Osteocyte (in vitro differentiated cells): ENCODE results near the gene GPR158. TPM values are rescaled to one million over a fixed set of nuclear protein-coding genes. Genes with fewer than 3 reads are reported as not detected.
"Not testable (repeated sequence)": the region's sequence is repeated elsewhere in the genome, so short reads cannot be mapped to it uniquely, and the experiment has no call there.

Experiments used
- DNase-seq: peaks from one replicate; pipeline ENCODE4 v3.0.0; 2021; ENCODE audit warnings: mixed read lengths; ENCODE audit not compliant: unreplicated experiment; ENCODE audit errors: extremely low spot score
- H3K27ac Mint-ChIP-seq: one replicate; pipeline ENCODE4 v1.8.0; 2021; ENCODE audit warnings: mild to moderate bottlenecking, mixed read lengths; ENCODE audit not compliant: unreplicated experiment
- H3K27me3 Mint-ChIP-seq: one replicate; pipeline ENCODE4 v1.8.0; 2021; ENCODE audit warnings: mixed read lengths; ENCODE audit not compliant: unreplicated experiment
- H3K36me3 Mint-ChIP-seq: one replicate; pipeline ENCODE4 v1.8.0; 2021; ENCODE audit warnings: mixed read lengths; ENCODE audit not compliant: unreplicated experiment
- H3K4me1 Mint-ChIP-seq: one replicate; pipeline ENCODE4 v1.8.0; 2021; ENCODE audit warnings: mixed read lengths; ENCODE audit not compliant: unreplicated experiment
- H3K4me3 Mint-ChIP-seq: one replicate; pipeline ENCODE4 v1.8.0; 2021; ENCODE audit warnings: mild to moderate bottlenecking, moderate library complexity, mixed read lengths; ENCODE audit not compliant: unreplicated experiment
- H3K9me3 Mint-ChIP-seq: one replicate; pipeline ENCODE4 v1.8.0; 2021; ENCODE audit warnings: mixed read lengths; ENCODE audit not compliant: unreplicated experiment
- CTCF ChIP-seq: fragments of 200-600 bp; sonication (generic); IDR thresholded peaks from 2 replicates; pipeline ENCODE4 v1.5.0; 2021; ENCODE audit warnings: antibody characterized with exemption, mild to moderate bottlenecking, moderate library complexity
- total RNA-seq: library from RNA; stranded (reverse); gene quantifications from 2 replicates; pipeline ENCODE4 v1.2.1, GENCODE V29; 2021

GPR158 gene
- total RNA-seq, 1 donor from 2014 or later = 0.19 TPM

GRCh38 chr10:25300073-25300472, 125.3 kb downstream of the GPR158 start:
- TF ChIP-seq CTCF = no peak

GRCh38 chr10:25304606-25305005, 129.8 kb downstream of the GPR158 start:
- Mint-ChIP-seq H3K9me3 (peaks cover 11% of the 10 kb centered on the region), H3K4me3 (no peak overlapping the region), H3K27me3 (no peaks in the 10 kb centered on the region), H3K36me3 (no peaks in the 10 kb centered on the region), H3K4me1 (no peaks in the 10 kb centered on the region), H3K27ac (no peak overlapping the region)
- DNase-seq = no peak
- TF ChIP-seq CTCF = no peak

More at GRCh38 chr10:25300073-25300472, 125.3 kb downstream of the GPR158 start:
- Mint-ChIP-seq H3K9me3 (no peaks in the 10 kb centered on the region), H3K27ac (no peak overlapping the region), H3K4me3 (no peak overlapping the region), H3K36me3 (no peaks in the 10 kb centered on the region), H3K27me3 (no peaks in the 10 kb centered on the region), H3K4me1 (no peaks in the 10 kb centered on the region)
- no peak for DNase-seq

GRCh38 chr10:25306386-25306785, 131.6 kb downstream of the GPR158 start:
- Mint-ChIP-seq H3K4me3 (no peak overlapping the region), H3K36me3 (no peaks in the 10 kb centered on the region), H3K4me1 (no peaks in the 10 kb centered on the region), H3K27ac (no peak overlapping the region), H3K27me3 (no peaks in the 10 kb centered on the region), H3K9me3 (peaks cover 13% of the 10 kb centered on the region)
- no peak for DNase-seq
- TF ChIP-seq CTCF = no peak

GRCh38 chr10:25308278-25308677, 133.5 kb downstream of the GPR158 start:
- Mint-ChIP-seq H3K36me3 (no peaks in the 10 kb centered on the region), H3K4me3 (no peak overlapping the region), H3K4me1 (no peaks in the 10 kb centered on the region), H3K27me3 (no peaks in the 10 kb centered on the region), H3K27ac (no peak overlapping the region), H3K9me3 (peaks cover 13% of the 10 kb centered on the region)
- DNase-seq = no peak
- no peak for TF ChIP-seq CTCF

- not testable (repeated sequence) for H3K27ac Mint-ChIP-seq, H3K4me3 Mint-ChIP-seq, H3K9me3 Mint-ChIP-seq, DNase-seq, H3K4me1 Mint-ChIP-seq, H3K27me3 Mint-ChIP-seq, H3K36me3 Mint-ChIP-seq
Observed at GRCh38 chr10:25317596-25318211, 142.9 kb downstream of the GPR158 start.

- Mint-ChIP-seq H3K4me3 (no peak overlapping the region), H3K27me3 (no peaks in the 10 kb centered on the region)
Observed at GRCh38 chr10:25327273-25327672, 152.5 kb downstream of the GPR158 start.

More at GRCh38 chr10:25327273-25327672, 152.5 kb downstream of the GPR158 start:
- H3K4me1 Mint-ChIP-seq = no peaks in the 10 kb centered on the region
- H3K27ac Mint-ChIP-seq = no peak overlapping the region
- no peaks in the 10 kb centered on the region for H3K36me3 Mint-ChIP-seq
- peaks cover 15% of the 10 kb centered on the region for H3K9me3 Mint-ChIP-seq
- no peak for DNase-seq
- no peak for TF ChIP-seq CTCF
